Neutrophil (primary cell): ENCODE measurements around the gene TNS2.

Experiments used
- H3K27ac ChIP-seq: fragments of 200-600 bp; sonication (generic); 2 replicates; pipeline ENCODE4 v1.5.1; 2016; ENCODE audit warnings: mild to moderate bottlenecking, moderate library complexity
- H3K27me3 ChIP-seq: fragments of 200-600 bp; sonication (generic); 2 replicates; pipeline ENCODE4 v1.6.0; 2016; ENCODE audit warnings: mild to moderate bottlenecking
- H3K36me3 ChIP-seq: fragments of 200-600 bp; sonication (generic); 2 replicates; pipeline ENCODE4 v1.5.1; 2017
- H3K4me1 ChIP-seq, 2 experiments: fragments of 200-600 bp in 1 of 2; sonication (generic) in 1 of 2; 1 replicate in 1 of 2; 2 replicates in 1 of 2; pipeline versions ENCODE4 v1.5.1 to v1.6.1; 2013 to 2016; ENCODE audit warnings: low read depth in 1 of 2, low read length in 1 of 2, mild to moderate bottlenecking in 1 of 2, moderate library complexity in 1 of 2; ENCODE audit not compliant: control insufficient read depth in 1 of 2, insufficient read depth in 1 of 2
- H3K4me3 ChIP-seq, 2 experiments: fragments of 200-600 bp in 1 of 2; sonication (generic) in 1 of 2; 1 replicate in 1 of 2; 2 replicates in 1 of 2; pipeline ENCODE4 v1.5.1; 2013 to 2016; ENCODE audit warnings: low read depth in 1 of 2, low read length in 1 of 2, mild to moderate bottlenecking in 1 of 2, moderate library complexity in 1 of 2
- H3K9me3 ChIP-seq: fragments of 200-600 bp; sonication (generic); 2 replicates; pipeline ENCODE4 v1.5.1; 2016
- TF ChIP-seq, protein P1 (sequence below): fragments of 200-600 bp; sonication (generic); IDR thresholded peaks from 2 replicates; pipeline ENCODE4 v1.5.1; 2016; ENCODE audit warnings: antibody characterized with exemption

Gene TNS2

GRCh38 chr12:53050426-53051057, 677 bp downstream of the TNS2 start:
- Histone ChIP-seq H3K9me3 (no peaks in the 10 kb centered on the region), H3K27me3 (peaks cover 27% of the 10 kb centered on the region), H3K36me3 (no peaks in the 10 kb centered on the region), H3K4me1 (peaks cover 23 to 24% of the 10 kb centered on the region in 2 experiments), H3K27ac (no peak overlapping the region), H3K4me3 (no peak overlapping the region)
- TF ChIP-seq, protein P1, sequence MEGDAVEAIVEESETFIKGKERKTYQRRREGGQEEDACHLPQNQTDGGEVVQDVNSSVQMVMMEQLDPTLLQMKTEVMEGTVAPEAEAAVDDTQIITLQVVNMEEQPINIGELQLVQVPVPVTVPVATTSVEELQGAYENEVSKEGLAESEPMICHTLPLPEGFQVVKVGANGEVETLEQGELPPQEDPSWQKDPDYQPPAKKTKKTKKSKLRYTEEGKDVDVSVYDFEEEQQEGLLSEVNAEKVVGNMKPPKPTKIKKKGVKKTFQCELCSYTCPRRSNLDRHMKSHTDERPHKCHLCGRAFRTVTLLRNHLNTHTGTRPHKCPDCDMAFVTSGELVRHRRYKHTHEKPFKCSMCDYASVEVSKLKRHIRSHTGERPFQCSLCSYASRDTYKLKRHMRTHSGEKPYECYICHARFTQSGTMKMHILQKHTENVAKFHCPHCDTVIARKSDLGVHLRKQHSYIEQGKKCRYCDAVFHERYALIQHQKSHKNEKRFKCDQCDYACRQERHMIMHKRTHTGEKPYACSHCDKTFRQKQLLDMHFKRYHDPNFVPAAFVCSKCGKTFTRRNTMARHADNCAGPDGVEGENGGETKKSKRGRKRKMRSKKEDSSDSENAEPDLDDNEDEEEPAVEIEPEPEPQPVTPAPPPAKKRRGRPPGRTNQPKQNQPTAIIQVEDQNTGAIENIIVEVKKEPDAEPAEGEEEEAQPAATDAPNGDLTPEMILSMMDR = no peak

GRCh38 chr12:53051058-53051880, 1.4 kb downstream of the TNS2 start:
- no peak overlapping the region for H3K4me3 ChIP-seq
- H3K27ac ChIP-seq = no peak overlapping the region
- peaks cover 21% of the 10 kb centered on the region for H3K27me3 ChIP-seq
- H3K4me1 ChIP-seq = peaks cover 20 to 22% of the 10 kb centered on the region in 2 experiments
- no peaks in the 10 kb centered on the region for H3K36me3 ChIP-seq
- no peaks in the 10 kb centered on the region for H3K9me3 ChIP-seq
- TF ChIP-seq, protein P1 = no peak

DNA sequence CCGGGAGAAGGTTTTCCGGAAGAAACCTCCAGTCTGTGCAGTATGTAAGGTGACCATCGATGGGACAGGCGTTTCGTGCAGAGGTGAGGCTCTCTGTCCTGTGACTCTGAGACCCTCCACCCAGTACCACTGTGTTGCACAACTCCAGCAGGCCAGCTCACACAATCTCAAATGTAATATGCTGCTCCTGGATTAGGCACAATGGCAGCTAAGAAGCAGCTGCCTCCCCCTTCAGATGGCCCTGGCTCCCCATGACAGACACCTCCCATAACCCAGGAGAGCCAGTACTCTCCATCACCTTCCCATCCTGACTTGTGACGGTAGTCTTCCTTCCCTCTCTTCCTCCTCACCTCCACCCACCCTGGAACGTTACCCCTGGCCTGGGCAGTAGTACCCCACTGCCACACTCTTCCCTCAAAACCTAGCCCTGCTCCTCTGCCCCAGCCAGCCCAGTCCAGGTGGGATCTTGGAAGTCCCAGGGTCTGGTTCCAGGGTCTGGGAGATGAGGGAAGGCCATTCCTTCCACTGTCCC, 2.1 kb downstream of the TNS2 start:
- Histone ChIP-seq H3K4me1 (peaks cover 15 to 16% of the 10 kb centered on the region in 2 experiments), H3K4me3 (no peak overlapping the region), H3K27ac (no peak overlapping the region), H3K36me3 (no peaks in the 10 kb centered on the region), H3K27me3 (peaks cover 15% of the 10 kb centered on the region), H3K9me3 (no peaks in the 10 kb centered on the region)
- TF ChIP-seq, protein P1 = no peak

DNA sequence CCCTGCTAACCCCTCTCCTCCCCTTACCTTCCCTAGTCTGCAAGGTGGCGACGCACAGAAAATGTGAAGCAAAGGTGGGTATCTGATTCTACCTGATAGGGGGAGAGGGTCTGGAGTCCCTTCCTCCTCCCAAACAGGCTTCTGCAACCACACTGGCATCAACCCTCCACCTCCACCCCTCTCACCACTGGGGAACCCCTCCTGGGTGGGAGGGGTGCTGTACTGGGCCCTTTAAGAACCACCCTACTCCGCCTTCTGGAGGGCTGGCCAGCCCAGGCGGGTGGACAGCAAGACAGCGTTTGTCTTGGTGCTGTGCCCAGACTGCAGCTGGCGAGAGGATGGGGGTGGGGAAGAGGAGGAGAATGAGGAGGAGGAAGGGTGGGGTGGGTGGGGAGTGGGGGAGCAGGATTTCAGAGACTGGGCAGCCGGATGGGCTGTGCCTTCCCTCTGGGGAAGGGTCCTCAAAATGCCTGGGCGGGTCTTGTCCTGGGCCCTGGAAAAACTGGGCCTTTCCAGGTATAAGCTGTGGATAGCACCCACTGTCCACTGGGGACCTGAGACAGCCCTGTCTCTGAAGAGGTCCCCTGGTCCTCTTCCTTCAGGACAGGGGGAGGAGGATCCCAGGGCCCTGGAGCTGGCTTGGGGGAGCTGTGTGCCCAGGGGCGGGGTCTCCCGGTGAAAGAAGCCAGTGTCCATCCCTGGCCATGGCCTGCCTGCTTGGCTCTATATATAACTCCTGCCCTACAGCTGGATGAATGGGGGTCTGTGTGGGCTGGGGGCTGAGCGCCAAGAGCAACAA, 2.8 kb downstream of the TNS2 start:
- Histone ChIP-seq H3K36me3 (no peaks in the 10 kb centered on the region), H3K27ac (no peak overlapping the region), H3K9me3 (no peaks in the 10 kb centered on the region), H3K4me3 (no peak overlapping the region), H3K4me1 (peaks cover 13 to 14% of the 10 kb centered on the region in 2 experiments), H3K27me3 (peaks cover 13% of the 10 kb centered on the region)
- TF ChIP-seq, protein P1 = no peak
